GM23338 (cell line): ENCODE results near the gene SPRY2. TPM values are rescaled to one million over a fixed set of nuclear protein-coding genes. Genes with fewer than 3 reads are reported as not detected.

Experiments
- ATAC-seq: fragments of 200-7000 bp; cut with Tn5 transposase; 3 replicates; pipeline ENCODE4 v1.9.1; 2020
- DNase-seq: peaks from one replicate; pipeline ENCODE4 v3.0.0-alpha.2; 2015; ENCODE audit warnings: low spot score
- H2AFZ ChIP-seq: fragments of 200-600 bp; sonication (generic); 2 replicates; pipeline ENCODE4 v1.8.0; 2016; ENCODE audit warnings: antibody characterized with exemption, mild to moderate bottlenecking, moderate library complexity
- H3F3A ChIP-seq: fragments of 200-600 bp; sonication (generic); replicated peaks from 2 replicates; pipeline ENCODE4 v1.8.0; 2017; ENCODE audit warnings: antibody characterized with exemption, mixed run types, low read depth
- H3K27ac ChIP-seq: fragments of 200-600 bp; sonication (generic); 2 replicates; pipeline ENCODE4 v1.6.1; 2016; ENCODE audit warnings: low read depth
- H3K27me3 ChIP-seq: fragments of 200-600 bp; sonication (generic); 2 replicates; pipeline ENCODE4 v1.8.0; 2016; ENCODE audit warnings: mild to moderate bottlenecking, mixed run types, moderate library complexity; ENCODE audit not compliant: insufficient read depth
- H3K36me3 ChIP-seq: fragments of 200-600 bp; sonication (generic); 2 replicates; pipeline ENCODE4 v1.8.0; 2016; ENCODE audit warnings: mild to moderate bottlenecking; ENCODE audit not compliant: insufficient read depth
- H3K4me1 ChIP-seq: fragments of 200-600 bp; sonication (generic); 2 replicates; pipeline ENCODE4 v1.8.0; 2016; ENCODE audit warnings: mild to moderate bottlenecking, moderate library complexity; ENCODE audit not compliant: insufficient read depth
- H3K4me2 ChIP-seq: fragments of 200-600 bp; sonication (generic); 2 replicates; pipeline ENCODE4 v1.7.1; 2017; ENCODE audit warnings: mixed run types
- H3K4me3 ChIP-seq: fragments of 200-600 bp; sonication (generic); 2 replicates; pipeline ENCODE4 v1.6.1; 2016; ENCODE audit warnings: mixed run types
- H3K79me2 ChIP-seq: fragments of 200-600 bp; sonication (generic); replicated peaks from 2 replicates; pipeline ENCODE4 v1.8.0; 2017; ENCODE audit warnings: mild to moderate bottlenecking; ENCODE audit not compliant: insufficient read depth
- H3K9me2 ChIP-seq: fragments of 200-600 bp; sonication (generic); 2 replicates; pipeline ENCODE4 v1.8.0; 2017; ENCODE audit not compliant: insufficient read depth
- H4K20me1 ChIP-seq: fragments of 200-600 bp; sonication (generic); replicated peaks from 2 replicates; pipeline ENCODE4 v1.8.0; 2017; ENCODE audit warnings: mild to moderate bottlenecking; ENCODE audit not compliant: insufficient read depth
- H3K27ac Mint-ChIP-seq: 2 replicates; pipeline ENCODE4 v1.8.0; 2020; ENCODE audit warnings: inconsistent platforms, mild to moderate bottlenecking, moderate library complexity, mixed read lengths
- H3K27me3 Mint-ChIP-seq: 3 replicates; pipeline ENCODE4 v1.8.0; 2022; ENCODE audit warnings: low read depth, mild to moderate bottlenecking, moderate library complexity, mixed read lengths, inconsistent platforms; ENCODE audit not compliant: insufficient read depth, poor library complexity
- H3K36me3 Mint-ChIP-seq: 3 replicates; pipeline ENCODE4 v1.8.0; 2021; ENCODE audit warnings: low read depth, mild to moderate bottlenecking, inconsistent platforms, moderate library complexity, mixed read lengths
- H3K4me1 Mint-ChIP-seq: 3 replicates; pipeline ENCODE4 v1.8.0; 2020; ENCODE audit warnings: mild to moderate bottlenecking, inconsistent platforms, mixed read lengths
- H3K4me3 Mint-ChIP-seq: 3 replicates; pipeline ENCODE4 v1.8.0; 2021; ENCODE audit warnings: moderate library complexity, mild to moderate bottlenecking, inconsistent platforms, mixed read lengths
- H3K9me3 Mint-ChIP-seq: 3 replicates; pipeline ENCODE4 v1.8.0; 2020; ENCODE audit warnings: moderate library complexity, mild to moderate bottlenecking, inconsistent platforms, mixed read lengths
- CREB1 ChIP-seq: fragments of 250-450 bp; sonication (Bioruptor Pico); IDR thresholded peaks from 2 replicates; pipeline ENCODE4 v1.5.0; 2020; ENCODE audit warnings: low read depth, mild to moderate bottlenecking, moderate library complexity
- ETS1 ChIP-seq: IDR thresholded peaks from 2 replicates; pipeline ENCODE4 v1.6.1; 2016; ENCODE audit warnings: antibody characterized with exemption
- EZH2 ChIP-seq: fragments of 200-600 bp; sonication (generic); IDR thresholded peaks from one replicate; pipeline ENCODE4 v1.8.0; 2017; ENCODE audit warnings: antibody characterized with exemption, mild to moderate bottlenecking, low read depth; ENCODE audit not compliant: unreplicated experiment
- EZH2phosphoT487 ChIP-seq: fragments of 200-600 bp; sonication (generic); IDR thresholded peaks from one replicate; pipeline ENCODE4 v1.8.1; 2018; ENCODE audit warnings: antibody characterized with exemption; ENCODE audit not compliant: unreplicated experiment
- JUNB ChIP-seq: IDR thresholded peaks from one replicate; pipeline ENCODE4 v1.6.1; 2016; ENCODE audit warnings: antibody characterized with exemption; ENCODE audit not compliant: unreplicated experiment
- NANOG ChIP-seq: IDR thresholded peaks from 2 replicates; pipeline ENCODE4 v1.6.1; 2016; ENCODE audit warnings: antibody characterized with exemption, borderline replicate concordance
- POLR2AphosphoS5 ChIP-seq: IDR thresholded peaks from 2 replicates; pipeline ENCODE4 v1.6.1; 2016; ENCODE audit warnings: antibody characterized with exemption, low read depth
- REST ChIP-seq: IDR thresholded peaks from one replicate; pipeline ENCODE4 v1.6.1; 2018; ENCODE audit warnings: antibody characterized with exemption; ENCODE audit not compliant: unreplicated experiment
- ZNF114 ChIP-seq: fragments of 250-450 bp; sonication (Bioruptor Pico); IDR thresholded peaks from 2 replicates; pipeline ENCODE4 v1.5.0; 2020; ENCODE audit warnings: mild to moderate bottlenecking, moderate library complexity
- ZNF331 ChIP-seq: fragments of 250-450 bp; sonication (Bioruptor Pico); IDR thresholded peaks from 2 replicates; pipeline ENCODE4 v1.5.0; 2020; ENCODE audit warnings: low read depth, mild to moderate bottlenecking, moderate library complexity
- ZNF462 ChIP-seq: fragments of 250-450 bp; sonication (Bioruptor Pico); IDR thresholded peaks from 2 replicates; pipeline ENCODE4 v1.5.0; 2020; ENCODE audit warnings: mild to moderate bottlenecking, moderate library complexity
- polyA plus RNA-seq: library from polyadenylated mRNA; unstranded; fragments of >200 nt; fragmentation: Nextera tagmentation; extraction: Ambion mirVana; gene quantifications from 2 replicates; pipeline ENCODE4 v1.2.1, GENCODE V29; 2016
- total RNA-seq: library from RNA; depleted of rRNA; stranded (reverse); fragments of >200 nt; shearing (Covaris generic); gene quantifications from 2 replicates; pipeline ENCODE4 v1.2.3, GENCODE V29; 2014
- TF ChIP-seq, protein P1 (sequence below), 2 experiments: fragments of 200-600 bp in 1 of 2; sonication (generic) in 1 of 2; conservative IDR thresholded peaks; 2 replicates each; pipeline versions ENCODE4 v1.5.1 to v1.6.1; 2016 to 2017; ENCODE audit warnings: antibody characterized with exemption in 2 of 2, low read depth in 2 of 2, mild to moderate bottlenecking in 2 of 2, moderate library complexity in 1 of 2

Gene SPRY2
- total and polyA plus RNA-seq, 2 experiments from 2014 or later = 21.5 to 39.1 TPM

- no peak for TF ChIP-seq ETS1
- no peak for TF ChIP-seq EZH2phosphoT487
Observed at GRCh38 chr13:80382576-80382975, 41.6 kb upstream of the SPRY2 start (continued).

GRCh38 chr13:80379245-80379644 lies 38.3 kb upstream of the SPRY2 start:
- H3K27ac Mint-ChIP-seq = no peak overlapping the region
- DNase-seq = no peak
- H3K4me3 Mint-ChIP-seq = no peak overlapping the region
- H3K9me2 ChIP-seq = no peaks in the 10 kb centered on the region
- H3K4me1 Mint-ChIP-seq = no peaks in the 10 kb centered on the region
- H3K9me3 Mint-ChIP-seq = no peaks in the 10 kb centered on the region; the same call in 2 of the 3 replicates
- H2AFZ ChIP-seq = no peak overlapping the region
- H3K79me2 ChIP-seq = no peaks in the 10 kb centered on the region
- H4K20me1 ChIP-seq = no peaks in the 10 kb centered on the region
- ATAC-seq = no peak
- no peaks in the 10 kb centered on the region for H3K4me1 ChIP-seq
- no peak overlapping the region for H3K4me3 ChIP-seq
- H3K36me3 ChIP-seq = no peaks in the 10 kb centered on the region
- H3K4me2 ChIP-seq = no peak overlapping the region
- no peaks in the 10 kb centered on the region for H3K36me3 Mint-ChIP-seq
- H3K27ac ChIP-seq = no peak overlapping the region
- no peaks in the 10 kb centered on the region for H3K27me3 Mint-ChIP-seq
- no peaks in the 10 kb centered on the region for H3F3A ChIP-seq
- no peaks in the 10 kb centered on the region for H3K27me3 ChIP-seq
- no peak for TF ChIP-seq EZH2phosphoT487
- no peak for TF ChIP-seq CREB1
- no peak for TF ChIP-seq NANOG
- TF ChIP-seq, protein P1, sequence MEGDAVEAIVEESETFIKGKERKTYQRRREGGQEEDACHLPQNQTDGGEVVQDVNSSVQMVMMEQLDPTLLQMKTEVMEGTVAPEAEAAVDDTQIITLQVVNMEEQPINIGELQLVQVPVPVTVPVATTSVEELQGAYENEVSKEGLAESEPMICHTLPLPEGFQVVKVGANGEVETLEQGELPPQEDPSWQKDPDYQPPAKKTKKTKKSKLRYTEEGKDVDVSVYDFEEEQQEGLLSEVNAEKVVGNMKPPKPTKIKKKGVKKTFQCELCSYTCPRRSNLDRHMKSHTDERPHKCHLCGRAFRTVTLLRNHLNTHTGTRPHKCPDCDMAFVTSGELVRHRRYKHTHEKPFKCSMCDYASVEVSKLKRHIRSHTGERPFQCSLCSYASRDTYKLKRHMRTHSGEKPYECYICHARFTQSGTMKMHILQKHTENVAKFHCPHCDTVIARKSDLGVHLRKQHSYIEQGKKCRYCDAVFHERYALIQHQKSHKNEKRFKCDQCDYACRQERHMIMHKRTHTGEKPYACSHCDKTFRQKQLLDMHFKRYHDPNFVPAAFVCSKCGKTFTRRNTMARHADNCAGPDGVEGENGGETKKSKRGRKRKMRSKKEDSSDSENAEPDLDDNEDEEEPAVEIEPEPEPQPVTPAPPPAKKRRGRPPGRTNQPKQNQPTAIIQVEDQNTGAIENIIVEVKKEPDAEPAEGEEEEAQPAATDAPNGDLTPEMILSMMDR (conservative IDR thresholded peaks at IDR 0.05; ENCODE audit: low read depth in 2 of 2) = no peak
- no peak for TF ChIP-seq ETS1
- no peak for TF ChIP-seq ZNF462 (CRISPR knock-in tag)
- no peak for TF ChIP-seq EZH2
- no peak for TF ChIP-seq ZNF114 (CRISPR knock-in tag)
- TF ChIP-seq REST = no peak
- TF ChIP-seq ZNF331 (CRISPR knock-in tag) = no peak
- TF ChIP-seq POLR2AphosphoS5 = no peak
- no peak for TF ChIP-seq JUNB
